PC-3 (cell line): ENCODE data around the gene SRGAP1.
A peak's percentile ranks its signal among the peaks of the same experiment; 100 is the strongest.

Source experiments
- EZH2 ChIP-seq: fragments of 300-600 bp; sonication (generic); IDR thresholded peaks from one replicate; pipeline ENCODE4 v1.6.1; 2017; ENCODE audit warnings: antibody characterized with exemption, mild to moderate bottlenecking, low read length; ENCODE audit not compliant: unreplicated experiment
- EZH2phosphoT487 ChIP-seq: fragments of 300-600 bp; sonication (generic); IDR thresholded peaks from 2 replicates; pipeline ENCODE4 v1.6.1; 2018; ENCODE audit warnings: mild to moderate bottlenecking, antibody characterized with exemption, low read length, borderline replicate concordance
- TF ChIP-seq, protein P1 (sequence below): fragments of 300-600 bp; sonication (generic); conservative IDR thresholded peaks from 2 replicates; pipeline ENCODE4 v1.5.1; 2017; ENCODE audit warnings: antibody characterized with exemption, low read depth, mild to moderate bottlenecking, low read length

DNA sequence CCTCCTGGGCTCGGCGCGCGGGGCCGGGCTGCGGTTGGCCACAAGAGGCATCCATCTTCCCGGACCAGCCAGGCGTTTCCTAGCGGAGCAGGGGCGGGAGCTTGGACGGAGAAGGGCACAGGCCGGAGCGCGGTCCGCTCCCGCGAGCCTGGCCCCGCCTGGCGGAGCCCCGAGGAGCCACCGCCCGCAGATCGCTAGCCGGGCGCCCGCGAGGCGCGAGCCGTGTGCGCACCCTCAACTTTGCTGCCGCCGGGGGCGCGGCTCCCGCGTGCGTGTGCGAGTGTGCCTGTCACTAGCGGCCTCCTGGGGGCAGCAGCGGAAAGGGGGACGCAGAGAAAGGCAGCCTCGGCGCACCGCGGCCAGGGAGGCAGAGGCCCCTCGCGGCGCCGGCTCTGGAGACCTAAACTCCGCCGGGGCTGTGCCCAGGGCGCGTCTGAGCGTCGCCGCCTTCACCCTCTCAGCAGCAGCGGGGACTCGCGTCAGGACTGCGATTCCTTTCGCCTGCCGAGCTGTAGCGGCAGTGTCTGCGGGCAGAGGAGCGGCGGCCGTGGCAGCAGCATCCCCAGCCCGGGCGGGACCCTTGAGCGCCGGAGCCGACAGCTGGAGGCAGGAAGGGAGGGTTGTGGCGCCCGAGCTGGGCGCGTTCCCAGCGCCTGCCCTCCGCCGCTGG is 644 bp upstream of the SRGAP1 start:
- TF ChIP-seq, protein P1, sequence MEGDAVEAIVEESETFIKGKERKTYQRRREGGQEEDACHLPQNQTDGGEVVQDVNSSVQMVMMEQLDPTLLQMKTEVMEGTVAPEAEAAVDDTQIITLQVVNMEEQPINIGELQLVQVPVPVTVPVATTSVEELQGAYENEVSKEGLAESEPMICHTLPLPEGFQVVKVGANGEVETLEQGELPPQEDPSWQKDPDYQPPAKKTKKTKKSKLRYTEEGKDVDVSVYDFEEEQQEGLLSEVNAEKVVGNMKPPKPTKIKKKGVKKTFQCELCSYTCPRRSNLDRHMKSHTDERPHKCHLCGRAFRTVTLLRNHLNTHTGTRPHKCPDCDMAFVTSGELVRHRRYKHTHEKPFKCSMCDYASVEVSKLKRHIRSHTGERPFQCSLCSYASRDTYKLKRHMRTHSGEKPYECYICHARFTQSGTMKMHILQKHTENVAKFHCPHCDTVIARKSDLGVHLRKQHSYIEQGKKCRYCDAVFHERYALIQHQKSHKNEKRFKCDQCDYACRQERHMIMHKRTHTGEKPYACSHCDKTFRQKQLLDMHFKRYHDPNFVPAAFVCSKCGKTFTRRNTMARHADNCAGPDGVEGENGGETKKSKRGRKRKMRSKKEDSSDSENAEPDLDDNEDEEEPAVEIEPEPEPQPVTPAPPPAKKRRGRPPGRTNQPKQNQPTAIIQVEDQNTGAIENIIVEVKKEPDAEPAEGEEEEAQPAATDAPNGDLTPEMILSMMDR: peak; percentile 85
- no peak for TF ChIP-seq EZH2
- TF ChIP-seq EZH2phosphoT487: peak; percentile 84
